ENCODE data around the gene ALKBH3.

- TF ChIP-seq, protein P1, sequence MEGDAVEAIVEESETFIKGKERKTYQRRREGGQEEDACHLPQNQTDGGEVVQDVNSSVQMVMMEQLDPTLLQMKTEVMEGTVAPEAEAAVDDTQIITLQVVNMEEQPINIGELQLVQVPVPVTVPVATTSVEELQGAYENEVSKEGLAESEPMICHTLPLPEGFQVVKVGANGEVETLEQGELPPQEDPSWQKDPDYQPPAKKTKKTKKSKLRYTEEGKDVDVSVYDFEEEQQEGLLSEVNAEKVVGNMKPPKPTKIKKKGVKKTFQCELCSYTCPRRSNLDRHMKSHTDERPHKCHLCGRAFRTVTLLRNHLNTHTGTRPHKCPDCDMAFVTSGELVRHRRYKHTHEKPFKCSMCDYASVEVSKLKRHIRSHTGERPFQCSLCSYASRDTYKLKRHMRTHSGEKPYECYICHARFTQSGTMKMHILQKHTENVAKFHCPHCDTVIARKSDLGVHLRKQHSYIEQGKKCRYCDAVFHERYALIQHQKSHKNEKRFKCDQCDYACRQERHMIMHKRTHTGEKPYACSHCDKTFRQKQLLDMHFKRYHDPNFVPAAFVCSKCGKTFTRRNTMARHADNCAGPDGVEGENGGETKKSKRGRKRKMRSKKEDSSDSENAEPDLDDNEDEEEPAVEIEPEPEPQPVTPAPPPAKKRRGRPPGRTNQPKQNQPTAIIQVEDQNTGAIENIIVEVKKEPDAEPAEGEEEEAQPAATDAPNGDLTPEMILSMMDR (IDR thresholded peaks at IDR 0.05): no peak
- no peak for TF ChIP-seq PRRX2 (CRISPR knock-in tag; IDR thresholded peaks at IDR 0.05)
- TF ChIP-seq USF1 (CRISPR knock-in tag; IDR thresholded peaks at IDR 0.05): no peak
- no peak for TF ChIP-seq FOXJ3 (CRISPR knock-in tag; IDR thresholded peaks at IDR 0.05; ENCODE audit: borderline replicate concordance)
- TF ChIP-seq ESRRA (CRISPR knock-in tag; IDR thresholded peaks at IDR 0.05; ENCODE audit: borderline replicate concordance): no peak
These were observed 23.6 kb upstream of the ALKBH3 start for GRCh38 chr11:43856993-43857392.

Data from WTC11 (cell line).